Right forelimb (tissue), 1 donor: ENCODE measurements around the gene UBAP1.
"Not testable (repeated sequence)": the region's sequence is repeated elsewhere in the genome, so short reads cannot be mapped to it uniquely, and the experiment has no call there.

Source experiments
- DNase-seq: peaks from one replicate; pipeline ENCODE4 v3.0.0-alpha.2; 2018

Gene UBAP1

GRCh38 chr9:34230556-34230955, 51.7 kb downstream of the UBAP1 start:
- DNase-seq: no peak

GRCh38 chr9:34232201-34232600, 53.4 kb downstream of the UBAP1 start:
- DNase-seq: no peak

- no peak for DNase-seq
Measured at GRCh38 chr9:34233672-34234071, 54.8 kb downstream of the UBAP1 start.

GRCh38 chr9:34237836-34238235, 59.0 kb downstream of the UBAP1 start:
- no peak for DNase-seq

GRCh38 chr9:34240006-34240405, 61.2 kb downstream of the UBAP1 start:
- no peak for DNase-seq

- DNase-seq: no peak
Measured at GRCh38 chr9:34242830-34243229, 64.0 kb downstream of the UBAP1 start.

- DNase-seq: not testable (repeated sequence)
Measured at GRCh38 chr9:34245212-34245611, 66.4 kb downstream of the UBAP1 start.

- no peak for DNase-seq
Measured at GRCh38 chr9:34246453-34246852, 67.6 kb downstream of the UBAP1 start.

GRCh38 chr9:34247782-34248181, 68.9 kb downstream of the UBAP1 start:
- DNase-seq: not testable (repeated sequence)

GRCh38 chr9:34249274-34249673, 70.4 kb downstream of the UBAP1 start:
- DNase-seq: no peak

GRCh38 chr9:34250721-34251120, 71.9 kb downstream of the UBAP1 start:
- no peak for DNase-seq

- DNase-seq: no peak
Measured at GRCh38 chr9:34252016-34252415, 73.2 kb downstream of the UBAP1 start.

- DNase-seq: peak; percentile 77
Measured at GRCh38 chr9:34252670-34253459, 74.0 kb downstream of the UBAP1 start.

GRCh38 chr9:34253460-34253837, 74.6 kb downstream of the UBAP1 start:
- DNase-seq: no peak

GRCh38 chr9:34254141-34254913, 75.5 kb downstream of the UBAP1 start:
- DNase-seq: no peak

- DNase-seq: no peak
Measured at GRCh38 chr9:34254966-34255825, 76.4 kb downstream of the UBAP1 start.

- DNase-seq: no peak
Measured at GRCh38 chr9:34256104-34256503, 77.3 kb downstream of the UBAP1 start.

GRCh38 chr9:34256987-34257585, 78.2 kb downstream of the UBAP1 start:
- no peak for DNase-seq

GRCh38 chr9:34259315-34259714, 80.5 kb downstream of the UBAP1 start:
- DNase-seq: no peak

- DNase-seq: no peak
Measured at GRCh38 chr9:34262971-34263370, 84.1 kb downstream of the UBAP1 start.

GRCh38 chr9:34267660-34268059, 88.8 kb downstream of the UBAP1 start:
- no peak for DNase-seq

- no peak for DNase-seq
Measured at GRCh38 chr9:34271265-34272006, 92.6 kb downstream of the UBAP1 start.
